OCI-LY7 (cell line): ENCODE data around the gene STON1.

ENCODE experiments used
- EZH2phosphoT487 ChIP-seq: fragments of 200-600 bp; sonication (generic); IDR thresholded peaks from 2 replicates; pipeline ENCODE4 v1.6.1; 2018; ENCODE audit warnings: low read depth, borderline replicate concordance, mild to moderate bottlenecking, mixed run types, antibody characterized with exemption, low read length, moderate library complexity, mixed read lengths
- TF ChIP-seq, protein P1 (sequence below): fragments of 200-600 bp; sonication (generic); conservative IDR thresholded peaks from 2 replicates; pipeline ENCODE4 v1.5.1; 2014; ENCODE audit warnings: mild to moderate bottlenecking, antibody characterized with exemption, low read length, moderate library complexity, mixed read lengths

DNA sequence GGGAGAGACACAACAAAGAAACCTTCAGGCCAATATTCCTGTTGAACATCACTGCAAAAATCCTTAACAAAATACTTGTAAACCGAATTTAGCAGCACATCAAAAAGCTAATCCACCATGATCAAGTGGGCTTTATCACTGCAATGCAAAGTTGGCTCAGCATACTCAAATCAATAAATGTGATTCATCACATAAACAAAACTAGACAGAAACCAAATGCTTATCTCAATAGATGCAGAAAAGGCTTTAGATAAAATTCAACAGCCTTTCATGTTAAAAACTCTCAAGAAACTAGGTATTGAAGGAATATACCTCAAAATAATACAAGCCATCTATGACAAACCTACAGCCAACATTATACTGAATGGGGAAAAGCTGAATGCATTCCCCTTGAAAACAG, 108.3 kb downstream of the STON1 start:
- TF ChIP-seq, protein P1, sequence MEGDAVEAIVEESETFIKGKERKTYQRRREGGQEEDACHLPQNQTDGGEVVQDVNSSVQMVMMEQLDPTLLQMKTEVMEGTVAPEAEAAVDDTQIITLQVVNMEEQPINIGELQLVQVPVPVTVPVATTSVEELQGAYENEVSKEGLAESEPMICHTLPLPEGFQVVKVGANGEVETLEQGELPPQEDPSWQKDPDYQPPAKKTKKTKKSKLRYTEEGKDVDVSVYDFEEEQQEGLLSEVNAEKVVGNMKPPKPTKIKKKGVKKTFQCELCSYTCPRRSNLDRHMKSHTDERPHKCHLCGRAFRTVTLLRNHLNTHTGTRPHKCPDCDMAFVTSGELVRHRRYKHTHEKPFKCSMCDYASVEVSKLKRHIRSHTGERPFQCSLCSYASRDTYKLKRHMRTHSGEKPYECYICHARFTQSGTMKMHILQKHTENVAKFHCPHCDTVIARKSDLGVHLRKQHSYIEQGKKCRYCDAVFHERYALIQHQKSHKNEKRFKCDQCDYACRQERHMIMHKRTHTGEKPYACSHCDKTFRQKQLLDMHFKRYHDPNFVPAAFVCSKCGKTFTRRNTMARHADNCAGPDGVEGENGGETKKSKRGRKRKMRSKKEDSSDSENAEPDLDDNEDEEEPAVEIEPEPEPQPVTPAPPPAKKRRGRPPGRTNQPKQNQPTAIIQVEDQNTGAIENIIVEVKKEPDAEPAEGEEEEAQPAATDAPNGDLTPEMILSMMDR = no peak
- no peak for TF ChIP-seq EZH2phosphoT487
